NT2/D1 (cell line): Measurements from ENCODE around the gene RIMKLB.
"Not testable (repeated sequence)": the region's sequence is repeated elsewhere in the genome, so short reads cannot be mapped to it uniquely, and the experiment has no call there.

Source experiments
- DNase-seq: peaks from one replicate; pipeline ENCODE4 v3.0.0-alpha.2; 2011; ENCODE audit warnings: low read depth, low spot score
- H3K27me3 ChIP-seq: 2 replicates; pipeline ENCODE4 v1.6.0; 2011; ENCODE audit warnings: mild to moderate bottlenecking; ENCODE audit not compliant: insufficient read length, insufficient read depth
- H3K36me3 ChIP-seq: 2 replicates; pipeline ENCODE4 v1.6.1; 2011; ENCODE audit warnings: mild to moderate bottlenecking, low read length, mixed read lengths; ENCODE audit not compliant: insufficient read depth, insufficient read length
- H3K4me1 ChIP-seq: 2 replicates; pipeline ENCODE4 v1.5.1; 2011; ENCODE audit not compliant: insufficient read depth, insufficient read length
- H3K4me3 ChIP-seq: 2 replicates; pipeline ENCODE4 v1.5.1; 2011; ENCODE audit warnings: low read depth; ENCODE audit not compliant: insufficient read length
- H3K9ac ChIP-seq: 2 replicates; pipeline ENCODE4 v1.6.0; 2011; ENCODE audit warnings: low read depth; ENCODE audit not compliant: insufficient read length
- H3K9me3 ChIP-seq: 2 replicates; pipeline ENCODE4 v1.5.1; 2011; ENCODE audit warnings: mild to moderate bottlenecking, low read length; ENCODE audit not compliant: insufficient read depth
- SUZ12 ChIP-seq: IDR thresholded peaks from 2 replicates; pipeline ENCODE4 v1.6.1; 2011; ENCODE audit not compliant: insufficient read length, insufficient read depth; ENCODE audit errors: extremely low read depth
- YY1 ChIP-seq: IDR thresholded peaks from 2 replicates; pipeline ENCODE4 v1.6.1; 2011; ENCODE audit not compliant: insufficient read length, insufficient read depth
- ZNF274 ChIP-seq: IDR thresholded peaks from 2 replicates; pipeline ENCODE4 v1.6.1; 2011; ENCODE audit warnings: mild to moderate bottlenecking, low read depth, low read length

The RIMKLB gene

GRCh38 chr12:8746046-8746445 lies 48.3 kb downstream of the RIMKLB start:
- Histone ChIP-seq H3K9me3 (no peaks in the 10 kb centered on the region), H3K9ac (no peak overlapping the region), H3K27me3 (no peaks in the 10 kb centered on the region), H3K36me3 (peaks cover 40% of the 10 kb centered on the region), H3K4me3 (no peak overlapping the region), H3K4me1 (no peaks in the 10 kb centered on the region)
- TF ChIP-seq SUZ12 = no peak
- TF ChIP-seq YY1 = no peak
- no peak for TF ChIP-seq ZNF274
- DNase-seq = no peak

- not testable (repeated sequence) for DNase-seq, H3K9me3 ChIP-seq, H3K4me3 ChIP-seq, H3K27me3 ChIP-seq, H3K9ac ChIP-seq, H3K4me1 ChIP-seq
- peaks cover 58% of the 10 kb centered on the region for H3K36me3 ChIP-seq
Measured at GRCh38 chr12:8760076-8760475, 62.3 kb downstream of the RIMKLB start.

- not testable (repeated sequence) for H3K4me1 ChIP-seq, H3K9ac ChIP-seq, DNase-seq, H3K4me3 ChIP-seq, H3K9me3 ChIP-seq, H3K27me3 ChIP-seq
- peaks cover 46% of the 10 kb centered on the region for H3K36me3 ChIP-seq
Measured at GRCh38 chr12:8762701-8763100, 64.9 kb downstream of the RIMKLB start.

GRCh38 chr12:8766121-8766520 lies 68.3 kb downstream of the RIMKLB start:
- H3K36me3 ChIP-seq = peaks cover 49% of the 10 kb centered on the region
- DNase-seq, H3K27me3 ChIP-seq, H3K4me1 ChIP-seq, H3K9me3 ChIP-seq, H3K4me3 ChIP-seq, H3K9ac ChIP-seq: not testable (repeated sequence)

GRCh38 chr12:8770499-8770898 lies 72.7 kb downstream of the RIMKLB start:
- H3K27me3 ChIP-seq = no peaks in the 10 kb centered on the region
- H3K36me3 ChIP-seq = peaks cover 60% of the 10 kb centered on the region

GRCh38 chr12:8771072-8771471 lies 73.3 kb downstream of the RIMKLB start:
- no peak overlapping the region for H3K4me3 ChIP-seq
- H3K4me1 ChIP-seq = no peaks in the 10 kb centered on the region
- no peak for DNase-seq
- H3K27me3 ChIP-seq = no peaks in the 10 kb centered on the region
- no peak overlapping the region for H3K9ac ChIP-seq
- TF ChIP-seq SUZ12 (no peak), YY1 (no peak), ZNF274 (no peak)
- H3K36me3 ChIP-seq = peaks cover 63% of the 10 kb centered on the region
- H3K9me3 ChIP-seq = no peaks in the 10 kb centered on the region

More at GRCh38 chr12:8770499-8770898, 72.7 kb downstream of the RIMKLB start:
- Histone ChIP-seq H3K9me3 (no peaks in the 10 kb centered on the region), H3K4me3 (no peak overlapping the region), H3K9ac (no peak overlapping the region), H3K4me1 (no peaks in the 10 kb centered on the region)
- TF ChIP-seq SUZ12 = no peak
- no peak for TF ChIP-seq ZNF274
- TF ChIP-seq YY1 = no peak
- DNase-seq = no peak

GRCh38 chr12:8773461-8773860 lies 75.7 kb downstream of the RIMKLB start:
- Histone ChIP-seq H3K36me3 (peaks cover 63% of the 10 kb centered on the region), H3K4me3 (no peak overlapping the region), H3K9ac (no peak overlapping the region), H3K9me3 (no peaks in the 10 kb centered on the region), H3K27me3 (no peaks in the 10 kb centered on the region), H3K4me1 (no peaks in the 10 kb centered on the region)
- DNase-seq = no peak
- TF ChIP-seq ZNF274 (no peak), SUZ12 (no peak)

- H3K9me3 ChIP-seq = no peaks in the 10 kb centered on the region
- peaks cover 74% of the 10 kb centered on the region for H3K36me3 ChIP-seq
- no peaks in the 10 kb centered on the region for H3K4me1 ChIP-seq
- no peaks in the 10 kb centered on the region for H3K27me3 ChIP-seq
- TF ChIP-seq SUZ12 = no peak
- no peak for TF ChIP-seq YY1
- TF ChIP-seq ZNF274 = no peak
- no peak overlapping the region for H3K4me3 ChIP-seq
- no peak overlapping the region for H3K9ac ChIP-seq
- no peak for DNase-seq
Measured at GRCh38 chr12:8779281-8779680, 81.5 kb downstream of the RIMKLB start.
